Measurements from ENCODE around the gene LRRC25. TPM values are rescaled to one million over a fixed set of nuclear protein-coding genes. Genes with fewer than 3 reads are reported as not detected.

The LRRC25 gene
- total RNA-seq, 1 donor from 2014 or later = 0.08 TPM

- DNase-seq (ENCODE audit: low read depth) = no peak
Measured at GRCh38 chr19:18437491-18438330, 40.3 kb upstream of the LRRC25 start, which contains the start of gene ISYNA1. Gene ISYNA1, minus strand, starts transcription at chr19:18438133. Its CDS starts 154 bp downstream, at chr19:18437979.

GRCh38 chr19:18436671-18437490, 39.5 kb upstream of the LRRC25 start:
- TF ChIP-seq CTCF (IDR thresholded peaks at IDR 0.05; ENCODE audit: insufficient read depth, low read length, poor library complexity, severe bottlenecking) = peak; percentile 23
- DNase-seq (ENCODE audit: low read depth) = no peak

More at GRCh38 chr19:18437491-18438330, 40.3 kb upstream of the LRRC25 start, which contains the start of gene ISYNA1:
- Histone ChIP-seq H3K4me3 (ENCODE audit: low read depth, low read length) (peak within 1 kb of the TSS; percentile 81), H3K36me3 (ENCODE audit: control insufficient read depth, insufficient read depth, low read length) (peaks cover 1% of the 10 kb centered on the region), H3K27me3 (ENCODE audit: control insufficient read depth, insufficient read depth, low read length) (no peaks in the 10 kb centered on the region)
- no peak for TF ChIP-seq CTCF (IDR thresholded peaks at IDR 0.05; ENCODE audit: insufficient read depth, low read length, poor library complexity, severe bottlenecking)

GRCh38 chr19:18435842-18436670, 38.6 kb upstream of the LRRC25 start:
- no peak for TF ChIP-seq CTCF (IDR thresholded peaks at IDR 0.05; ENCODE audit: insufficient read depth, low read length, poor library complexity, severe bottlenecking)
- peaks cover 1% of the 10 kb centered on the region for H3K36me3 ChIP-seq (ENCODE audit: control insufficient read depth, insufficient read depth, low read length)
- no peak for DNase-seq (ENCODE audit: low read depth)
- H3K4me3 ChIP-seq (ENCODE audit: low read depth, low read length) = peak overlapping the region; percentile 81
- H3K27me3 ChIP-seq (ENCODE audit: control insufficient read depth, insufficient read depth, low read length) = no peaks in the 10 kb centered on the region

More at GRCh38 chr19:18436671-18437490, 39.5 kb upstream of the LRRC25 start:
- Histone ChIP-seq H3K36me3 (ENCODE audit: control insufficient read depth, insufficient read depth, low read length) (peaks cover 1% of the 10 kb centered on the region), H3K27me3 (ENCODE audit: control insufficient read depth, insufficient read depth, low read length) (no peaks in the 10 kb centered on the region), H3K4me3 (ENCODE audit: low read depth, low read length) (peak overlapping the region; percentile 81)

GRCh38 chr19:18435178-18435841, 37.9 kb upstream of the LRRC25 start:
- Histone ChIP-seq H3K27me3 (ENCODE audit: control insufficient read depth, insufficient read depth, low read length) (no peaks in the 10 kb centered on the region), H3K4me3 (ENCODE audit: low read depth, low read length) (no peak overlapping the region), H3K36me3 (ENCODE audit: control insufficient read depth, insufficient read depth, low read length) (peaks cover 1% of the 10 kb centered on the region)
- TF ChIP-seq CTCF (IDR thresholded peaks at IDR 0.05; ENCODE audit: insufficient read depth, low read length, poor library complexity, severe bottlenecking) = no peak
- no peak for DNase-seq (ENCODE audit: low read depth)

Data from kidney epithelial cell (primary cell).